Measurements from ENCODE around the gene TLL2.

TLL2 gene

GRCh38 chr10:96460316-96460715 lies 53.4 kb downstream of the TLL2 start:
- no peak overlapping the region for H3K27ac ChIP-seq
- no peak for TF ChIP-seq CTCF (conservative IDR thresholded peaks at IDR 0.05)

- no peak overlapping the region for H3K27ac ChIP-seq
- no peak for TF ChIP-seq CTCF (conservative IDR thresholded peaks at IDR 0.05)
These were observed 56.4 kb downstream of the TLL2 start for GRCh38 chr10:96457341-96457740.

GRCh38 chr10:96456296-96456840 lies 57.4 kb downstream of the TLL2 start:
- TF ChIP-seq CTCF (conservative IDR thresholded peaks at IDR 0.05): no peak
- H3K27ac ChIP-seq: no peak overlapping the region

- no peak overlapping the region for H3K27ac ChIP-seq
- TF ChIP-seq CTCF (conservative IDR thresholded peaks at IDR 0.05): no peak
These were observed 59.7 kb downstream of the TLL2 start for GRCh38 chr10:96453856-96454583.

GRCh38 chr10:96452494-96453153 lies 61.1 kb downstream of the TLL2 start:
- no peak for TF ChIP-seq CTCF (conservative IDR thresholded peaks at IDR 0.05)
- no peak overlapping the region for H3K27ac ChIP-seq

GRCh38 chr10:96450529-96451207 lies 63.1 kb downstream of the TLL2 start:
- no peak for TF ChIP-seq CTCF (conservative IDR thresholded peaks at IDR 0.05)
- no peak overlapping the region for H3K27ac ChIP-seq

- no peak overlapping the region for H3K27ac ChIP-seq
- no peak for TF ChIP-seq CTCF (conservative IDR thresholded peaks at IDR 0.05)
These were observed 65.2 kb downstream of the TLL2 start for GRCh38 chr10:96448558-96448957.
